ENCODE results near the gene PGAM2.
"Not testable (repeated sequence)": the region's sequence is repeated elsewhere in the genome, so short reads cannot be mapped to it uniquely, and the experiment has no call there.

The PGAM2 gene

DNA sequence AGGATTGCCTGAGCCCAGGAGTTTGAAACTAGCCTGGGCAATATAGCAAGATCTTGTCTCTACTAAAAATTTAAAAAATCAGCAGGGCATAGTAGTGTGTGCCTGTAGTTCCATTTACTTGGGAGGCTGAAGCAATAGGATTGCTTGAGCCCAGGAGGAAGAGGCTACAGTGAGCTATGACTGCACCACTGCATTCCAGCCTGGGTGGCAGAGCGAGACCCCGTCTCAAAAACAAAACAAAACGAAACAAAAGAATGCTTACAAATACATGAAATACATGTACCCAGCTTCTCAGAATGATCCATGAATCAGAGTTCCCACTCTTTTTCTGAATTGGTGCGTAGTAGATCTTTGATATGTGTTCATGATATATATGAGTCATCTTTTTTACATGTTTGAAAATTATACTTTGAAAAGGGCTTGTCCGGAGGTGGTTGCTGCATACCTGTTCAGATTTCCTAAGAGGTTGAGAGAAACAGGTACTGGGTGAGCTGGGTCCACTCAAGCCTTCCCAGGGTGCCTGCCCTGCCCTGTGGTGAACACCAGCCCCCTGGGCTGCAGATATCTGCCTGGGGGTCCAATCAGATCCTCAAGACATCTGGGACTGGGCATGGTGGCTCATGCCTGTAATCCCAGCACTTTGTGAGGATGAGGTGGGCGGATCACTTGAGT, 42.4 kb downstream of the PGAM2 start:
- not testable (repeated sequence) for DNase-seq (ENCODE audit: low read depth)

GRCh38 chr7:44022069-44022468, 43.3 kb downstream of the PGAM2 start:
- DNase-seq (ENCODE audit: low read depth), result not testable (repeated sequence)

DNA sequence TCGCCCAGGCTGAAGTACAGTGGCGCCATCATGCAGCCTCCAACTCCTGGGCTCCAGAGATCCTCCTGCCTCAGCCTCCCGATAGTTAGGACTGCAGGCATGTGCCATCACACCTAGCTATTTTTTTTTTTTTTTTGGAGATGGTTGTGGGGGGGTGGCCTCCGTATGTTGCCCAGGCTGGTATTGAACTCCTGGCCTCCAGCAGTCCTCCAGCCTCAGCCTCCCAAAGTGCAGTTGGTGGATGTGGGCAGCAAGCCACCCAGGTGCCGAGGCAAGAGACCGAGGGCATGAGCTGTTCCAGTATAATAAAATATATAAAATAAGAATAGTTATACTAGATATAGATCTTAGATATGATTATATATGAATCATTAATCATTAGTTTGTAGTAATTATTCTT, 45.5 kb downstream of the PGAM2 start:
- not testable (repeated sequence) for DNase-seq (ENCODE audit: low read depth)

DNA sequence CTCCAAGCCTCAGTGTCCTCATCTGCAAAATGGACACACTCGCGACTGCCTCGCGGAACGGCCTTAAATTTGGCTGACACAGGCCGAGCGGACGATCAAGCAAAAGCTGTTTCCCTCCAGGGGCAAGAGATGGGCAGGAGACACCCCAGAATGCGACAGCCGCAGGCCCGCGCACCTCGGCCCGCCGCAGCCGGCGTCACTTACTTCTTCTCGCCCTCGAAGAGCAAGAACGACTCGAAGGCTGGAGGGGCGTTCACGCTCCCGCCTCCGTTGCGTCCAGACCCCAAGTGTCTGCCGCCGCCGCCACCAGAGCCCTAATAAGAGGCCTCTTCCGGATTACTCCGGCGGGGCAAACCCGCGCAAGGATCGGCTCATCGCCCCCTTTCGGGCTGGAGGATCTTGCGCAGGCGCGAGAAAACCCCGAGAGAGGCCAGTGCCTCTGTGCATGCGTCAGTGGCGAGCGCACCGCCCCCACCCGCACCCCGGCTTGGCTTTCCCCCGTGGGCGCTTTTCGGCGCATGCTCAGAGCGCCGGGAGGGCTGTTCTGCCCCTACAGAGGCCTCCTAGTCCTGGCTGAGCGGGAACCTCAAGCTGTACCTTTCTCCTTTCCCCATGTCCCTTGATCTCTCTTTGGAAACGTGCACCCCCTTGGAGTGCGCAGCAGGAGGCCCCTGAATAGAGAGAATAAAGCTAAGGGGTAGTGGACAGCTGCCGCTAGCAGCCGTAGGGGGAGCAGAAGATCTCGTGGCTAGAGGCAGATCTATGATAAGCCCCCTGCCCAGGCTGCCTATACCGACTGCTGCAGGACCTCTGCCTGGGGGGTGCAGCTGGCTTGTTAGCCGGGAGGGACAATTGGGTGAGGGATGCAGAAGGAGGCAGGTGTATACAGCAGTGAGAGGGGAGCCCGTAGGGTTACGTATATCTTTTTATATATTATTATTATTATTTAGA, 46.2 kb downstream of the PGAM2 start:
- peak; percentile 99 for DNase-seq (ENCODE audit: low read depth)

DNA sequence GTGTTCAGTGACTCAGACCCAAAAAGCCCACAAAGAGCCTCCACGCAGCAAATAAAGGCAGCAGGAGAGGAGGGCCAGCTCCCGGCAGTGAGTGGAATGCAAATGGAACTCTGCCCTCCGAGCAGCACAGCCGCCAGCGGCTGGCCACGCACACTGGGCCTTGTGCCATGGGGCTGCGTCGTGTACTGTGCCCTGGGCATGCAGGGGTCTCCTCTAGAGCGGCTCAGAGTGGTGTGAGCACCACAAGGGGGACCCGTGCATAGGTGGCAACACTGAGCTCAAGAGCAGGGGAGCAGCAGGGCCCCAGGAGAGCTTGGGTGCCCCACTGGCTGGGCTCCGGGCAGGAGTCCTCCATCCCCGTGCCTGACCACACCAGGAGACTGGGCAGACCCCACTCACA, 50.3 kb downstream of the PGAM2 start:
- DNase-seq (ENCODE audit: low read depth), result not testable (repeated sequence)

All from activated T-cell treated with anti-CD3 and anti-CD28 coated beads for 24 hours (primary cell).